Endometrium (tissue), 2 donors: ENCODE measurements around the gene SLC39A13.

Experiments used
- FAIRE-seq: peaks from 2 replicates; lab custom pipeline; 2012; peaks lifted over from hg19 to GRCh38; lab: Jason Lieb, UNC
- donor health status: control.
- donor health status: control.

The SLC39A13 gene

DNA sequence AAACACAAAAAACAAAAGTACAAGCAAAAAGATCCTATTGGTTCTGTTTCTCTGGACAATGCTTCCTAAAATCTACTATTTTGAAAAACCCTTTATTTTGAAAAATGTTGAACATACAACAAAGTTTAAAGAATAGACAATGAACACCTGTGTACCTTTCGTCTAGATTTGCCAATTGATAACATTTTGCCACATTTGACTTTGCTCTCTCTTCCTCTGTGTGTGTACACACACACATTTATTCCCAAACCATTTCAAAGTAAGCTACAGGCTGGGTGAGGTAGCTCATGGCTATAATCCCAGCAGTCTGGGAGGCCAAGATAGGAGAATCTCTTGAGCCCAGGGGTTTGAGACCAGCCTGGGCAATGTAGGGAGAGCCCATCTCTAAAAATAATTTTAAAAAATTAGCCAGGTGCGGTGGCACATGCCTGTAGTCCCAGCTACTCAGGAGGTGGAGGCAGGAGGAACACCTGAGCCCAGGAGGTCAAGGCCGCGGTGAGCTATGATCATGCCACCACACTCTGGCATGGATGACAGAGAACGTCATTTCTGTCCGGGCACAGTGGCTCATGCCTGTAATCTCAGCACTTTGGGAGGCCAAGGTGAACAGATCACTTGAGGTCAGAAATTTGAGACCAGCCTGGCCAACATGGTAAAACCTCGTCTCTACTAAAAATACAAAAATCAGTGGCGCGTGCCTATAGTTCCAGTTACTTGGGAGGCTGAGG lies 23.1 kb downstream of the SLC39A13 start:
- no peak for FAIRE-seq

DNA sequence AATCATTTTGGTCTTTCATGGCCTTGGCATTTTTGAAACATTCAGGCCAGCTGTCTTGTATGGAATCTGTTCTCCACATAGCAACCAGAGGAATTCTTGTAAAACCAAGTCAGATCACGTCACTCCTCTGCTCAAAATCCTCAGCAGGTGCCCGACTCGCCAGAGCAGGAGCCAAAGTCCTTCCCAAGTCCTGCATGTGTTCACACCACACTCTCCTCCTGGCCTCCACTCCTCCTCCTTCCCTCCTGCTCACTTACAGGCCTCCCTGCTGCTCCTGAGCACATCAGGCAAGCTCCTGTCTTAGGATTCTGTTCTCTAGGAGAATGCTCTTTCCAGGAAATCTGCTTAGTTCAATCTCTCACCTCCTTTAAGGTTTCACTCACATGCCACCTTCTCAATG lies 24.8 kb downstream of the SLC39A13 start:
- no peak for FAIRE-seq

GRCh38 chr11:47434011-47434786 lies 25.8 kb downstream of the SLC39A13 start:
- FAIRE-seq = no peak

- FAIRE-seq = no peak
Measured at GRCh38 chr11:47435687-47436086, 27.3 kb downstream of the SLC39A13 start.

DNA sequence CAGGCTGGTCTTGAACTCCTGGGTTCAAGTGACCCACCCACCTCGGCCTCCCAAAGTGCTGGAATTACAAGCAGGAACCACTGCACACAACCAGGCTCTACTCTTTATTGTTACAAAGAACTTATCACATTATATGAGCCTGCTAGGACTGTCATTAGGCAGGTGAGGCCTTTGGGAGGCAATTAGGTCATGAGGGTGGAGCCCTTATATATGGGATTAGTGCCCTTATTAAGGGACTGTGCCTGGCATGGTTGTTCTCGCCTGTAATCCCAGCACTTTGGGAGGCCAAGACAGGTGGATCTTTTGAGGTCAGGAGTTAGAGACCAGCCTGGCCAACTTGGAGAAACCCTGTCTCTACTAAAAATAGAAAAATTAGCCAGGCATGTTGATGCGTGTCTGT lies 28.3 kb downstream of the SLC39A13 start:
- no peak for FAIRE-seq

DNA sequence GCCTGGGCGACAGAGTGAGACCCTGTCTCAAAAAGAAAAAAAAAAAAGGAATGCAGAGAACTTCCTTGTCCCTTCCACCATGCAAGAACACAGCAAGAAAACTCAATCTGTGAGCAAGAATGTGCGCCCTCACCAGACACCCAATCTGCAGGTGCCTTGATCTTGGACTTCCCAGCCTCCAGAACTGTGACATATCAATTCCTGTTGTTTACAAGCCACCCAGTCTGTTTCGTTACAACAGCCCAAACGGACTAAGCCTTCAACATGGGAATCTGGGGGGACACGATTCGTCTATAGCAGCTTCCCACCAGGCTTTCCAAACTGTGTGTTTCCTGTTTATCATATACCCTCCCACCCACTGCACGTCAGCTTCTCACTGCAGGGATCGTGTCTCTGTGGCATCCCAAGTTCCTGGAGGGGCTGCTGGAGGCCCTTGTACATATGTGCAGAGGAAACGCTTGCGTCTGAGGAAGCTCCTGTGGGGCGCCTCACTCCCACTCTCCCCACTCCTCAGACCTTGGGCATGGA lies 28.9 kb downstream of the SLC39A13 start:
- FAIRE-seq = no peak

DNA sequence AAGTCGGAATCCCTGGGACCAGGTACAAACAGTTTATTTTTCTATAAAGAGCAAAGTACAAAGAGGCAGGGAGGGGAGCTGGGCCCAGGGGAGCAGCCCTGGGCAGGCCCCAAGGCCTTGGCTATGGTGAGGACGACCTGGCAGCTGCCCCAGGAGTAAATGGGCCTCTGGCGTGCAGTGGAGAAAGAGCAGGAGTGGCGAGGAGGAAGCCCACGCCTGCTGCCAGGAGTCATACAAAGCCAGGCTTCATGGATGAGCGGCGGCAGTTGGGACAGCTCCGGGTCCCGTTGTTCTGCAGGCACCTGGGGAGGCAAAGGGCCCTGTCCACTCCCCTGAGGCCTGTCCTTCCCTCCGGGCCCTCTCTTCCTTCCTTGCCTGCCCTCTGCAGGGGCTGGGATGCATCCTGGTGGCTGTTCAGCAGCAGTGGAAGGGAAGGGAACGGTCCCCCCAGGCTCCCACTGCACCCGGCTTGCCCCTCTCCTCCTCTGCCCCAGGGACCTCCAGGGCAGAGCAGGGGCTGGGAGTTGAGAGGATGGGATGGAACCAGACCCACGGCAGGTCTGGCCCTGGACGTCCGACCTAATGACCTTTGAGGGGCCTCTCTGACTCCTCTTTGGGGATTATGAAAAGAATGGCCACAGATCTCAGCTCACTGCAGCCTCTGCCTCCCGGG lies 29.5 kb downstream of the SLC39A13 start:
- no peak for FAIRE-seq

DNA sequence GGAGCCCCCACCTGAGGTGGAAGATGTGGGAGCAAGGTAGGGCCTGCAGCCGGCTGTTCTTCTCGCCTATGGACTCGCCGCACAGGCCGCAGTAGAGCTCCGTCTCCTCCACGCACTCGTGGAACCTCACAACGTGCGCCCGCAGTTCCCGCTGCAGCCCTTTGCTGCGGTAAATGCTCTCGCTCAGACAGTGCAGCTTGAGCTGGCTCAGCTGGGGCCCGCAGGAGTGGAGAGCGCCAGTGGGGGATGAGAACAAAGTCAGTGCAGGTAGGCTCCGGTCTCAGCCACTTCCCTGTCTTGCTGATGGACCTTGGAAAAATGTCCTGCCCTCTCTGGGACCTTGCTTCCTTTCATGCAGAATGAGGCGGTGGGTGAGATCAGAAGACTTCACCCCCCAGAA lies 30.3 kb downstream of the SLC39A13 start:
- FAIRE-seq = no peak

- no peak for FAIRE-seq
Measured at GRCh38 chr11:47440054-47440476, 31.7 kb downstream of the SLC39A13 start.

DNA sequence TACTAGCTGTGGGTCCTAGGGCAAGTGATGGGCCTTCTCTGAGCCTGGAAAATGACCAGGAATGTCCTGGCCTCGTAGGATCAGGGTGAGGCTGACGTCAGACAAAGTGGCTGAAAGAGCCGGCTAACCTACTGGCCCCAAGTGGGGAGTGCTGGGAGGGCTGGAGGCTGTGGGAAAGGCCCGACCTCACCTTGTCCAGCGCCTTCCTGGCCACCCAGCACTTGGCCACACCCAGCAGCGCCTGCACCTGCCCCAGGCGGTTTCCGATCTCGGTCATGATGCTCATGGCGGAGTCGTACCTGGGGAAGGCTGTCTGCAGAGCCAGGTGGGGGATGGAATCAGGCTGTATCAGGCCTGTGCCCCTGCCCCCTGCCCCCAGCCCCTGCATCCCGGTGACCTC lies 33.0 kb downstream of the SLC39A13 start:
- FAIRE-seq = no peak

DNA sequence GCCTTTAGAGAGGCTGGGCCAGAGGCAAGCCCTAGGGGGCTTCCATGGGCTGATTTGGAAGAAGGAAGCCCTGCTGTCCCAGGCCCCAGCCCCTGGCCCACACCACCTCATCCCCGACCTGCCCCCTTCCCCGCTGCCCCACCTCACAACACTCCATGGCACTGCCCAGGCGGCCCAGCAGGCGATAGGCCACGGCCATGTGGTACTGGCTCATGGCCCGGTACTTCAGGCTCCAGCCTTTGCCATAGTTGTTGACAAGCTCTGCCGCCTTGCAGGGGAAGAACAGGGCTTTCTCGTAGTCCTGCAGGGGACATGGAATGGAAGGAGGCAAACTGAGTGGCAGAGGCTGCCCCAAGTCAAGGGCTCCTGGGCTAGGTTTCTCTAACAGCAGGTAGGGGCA lies 34.1 kb downstream of the SLC39A13 start:
- no peak for FAIRE-seq

- no peak for FAIRE-seq
Measured at GRCh38 chr11:47443028-47443700, 34.8 kb downstream of the SLC39A13 start.

DNA sequence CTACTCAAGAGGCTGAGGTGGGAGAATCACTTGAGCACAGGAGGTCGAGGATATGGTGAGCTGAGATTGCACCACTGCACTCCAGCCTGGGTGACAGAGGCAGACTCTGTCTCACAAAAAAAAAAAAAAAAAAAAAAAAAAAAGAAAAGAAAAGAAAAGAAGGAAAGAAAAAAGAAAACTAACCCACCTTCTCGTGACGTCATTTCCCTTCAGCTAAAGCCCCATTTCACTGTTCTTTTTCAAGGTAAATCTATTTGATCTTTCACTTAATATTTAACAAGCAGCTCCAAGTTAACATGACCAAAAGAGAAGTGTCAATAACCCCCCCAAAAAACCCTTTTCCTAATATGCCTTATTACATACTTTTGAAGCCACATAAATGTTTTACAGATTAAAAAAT lies 35.4 kb downstream of the SLC39A13 start:
- FAIRE-seq = no peak

- no peak for FAIRE-seq
Measured at GRCh38 chr11:47445840-47446239, 37.5 kb downstream of the SLC39A13 start.

DNA sequence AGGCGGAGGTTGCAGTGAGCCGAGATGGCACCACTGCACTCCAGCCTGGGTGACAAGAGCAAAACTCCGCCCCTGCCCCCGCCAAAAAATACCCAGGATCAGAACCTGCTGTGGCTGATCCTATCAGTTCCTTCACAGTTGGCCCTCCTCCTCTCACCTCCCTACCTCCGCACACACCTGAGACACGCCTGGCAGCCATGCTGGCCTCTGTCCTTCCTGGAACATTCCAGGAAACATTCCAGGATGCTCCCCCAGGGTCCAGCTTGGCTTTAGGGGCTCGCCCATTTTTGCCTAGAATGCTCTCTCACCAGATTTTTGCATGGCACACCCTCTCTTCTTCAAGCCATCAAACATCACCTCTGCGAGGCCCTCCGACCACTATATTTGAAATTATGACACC lies 38.4 kb downstream of the SLC39A13 start:
- FAIRE-seq = no peak

DNA sequence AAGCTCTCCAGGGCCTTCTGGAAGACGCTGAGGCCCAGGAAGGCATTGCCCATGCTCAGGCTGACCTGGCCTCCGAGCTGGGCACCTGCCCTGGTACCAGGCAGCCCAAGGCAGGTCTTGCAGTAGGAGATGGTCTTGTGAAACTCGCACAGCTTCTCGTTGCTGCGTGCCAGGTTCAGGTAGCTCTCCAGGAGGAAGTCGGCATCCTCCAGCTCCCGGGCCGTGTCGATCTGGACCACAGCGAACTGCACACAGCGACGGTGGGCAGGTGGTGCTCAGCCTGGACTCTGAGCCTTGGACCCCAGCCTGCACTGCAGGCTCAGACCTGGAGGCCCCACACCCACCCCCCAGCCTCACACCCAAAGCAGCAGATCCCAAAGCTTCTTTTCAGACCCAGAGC lies 39.5 kb downstream of the SLC39A13 start:
- no peak for FAIRE-seq

DNA sequence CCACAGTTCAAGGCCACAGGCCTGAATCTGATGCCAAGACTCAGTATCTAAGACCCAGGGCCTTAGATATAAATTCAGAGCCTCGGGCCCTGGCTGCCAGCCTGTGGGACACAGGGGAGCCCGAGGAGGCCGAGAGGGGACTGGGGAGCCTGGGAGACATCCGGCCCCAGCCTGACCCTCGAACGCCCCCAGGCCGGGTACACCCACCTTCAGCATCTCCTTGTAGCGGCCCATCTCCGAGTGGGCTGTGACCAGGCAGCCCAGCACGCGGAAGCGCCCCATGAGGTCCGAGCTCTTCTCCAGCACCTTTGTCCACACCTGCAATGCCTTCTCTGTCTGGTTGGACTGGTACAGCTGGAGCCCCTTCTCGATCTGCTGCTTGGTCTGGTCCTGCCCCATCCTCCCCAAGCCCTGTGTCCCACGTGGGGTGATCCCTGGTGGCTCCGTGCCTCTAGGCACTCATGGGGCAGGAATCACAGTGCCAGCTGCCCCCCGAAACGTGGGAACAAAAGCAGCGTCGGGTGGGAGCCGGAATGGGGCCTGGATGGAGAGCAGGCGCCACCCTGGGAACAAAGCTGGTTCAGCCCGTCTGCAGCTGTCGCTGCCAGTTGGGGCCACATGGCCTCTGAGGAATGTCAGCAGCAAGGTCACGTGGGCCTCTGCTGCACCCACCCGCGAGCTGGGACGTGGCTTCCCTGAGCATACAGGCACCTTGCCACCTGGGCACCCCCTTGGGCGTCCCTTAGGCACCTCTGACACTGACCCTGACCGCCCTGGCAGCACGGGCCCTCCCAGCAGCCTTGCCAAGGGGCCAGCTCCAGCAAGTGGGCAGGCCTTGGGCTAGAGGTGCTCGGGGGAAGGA lies 40.4 kb downstream of the SLC39A13 start, which contains the start of gene RAPSN:
TSS of gene RAPSN (minus strand) at position 571 of the 862 bp plus-strand sequence. CDS start at position 399, 172 bp downstream.
- no peak for FAIRE-seq

DNA sequence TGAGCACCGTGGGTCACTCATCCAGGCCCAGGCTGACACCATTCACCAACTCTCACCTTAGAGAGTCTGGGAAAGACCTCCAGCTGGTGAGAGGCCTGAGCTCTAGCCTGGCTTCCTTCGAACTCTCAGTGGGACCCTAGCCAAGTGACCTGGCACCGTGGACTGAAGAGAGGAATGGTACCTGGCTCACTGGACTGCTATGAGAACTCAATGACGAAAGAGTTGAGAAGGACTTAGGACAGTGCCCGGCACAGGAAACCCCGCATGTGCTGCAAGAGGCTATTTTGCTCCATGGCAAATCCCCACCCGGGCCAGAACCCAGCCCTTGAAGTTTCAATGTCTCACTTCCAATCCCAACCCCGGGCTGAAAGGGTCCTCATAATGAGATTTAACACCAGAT lies 41.2 kb downstream of the SLC39A13 start:
- no peak for FAIRE-seq

- no peak for FAIRE-seq
Measured at GRCh38 chr11:47451436-47451835, 43.0 kb downstream of the SLC39A13 start.

DNA sequence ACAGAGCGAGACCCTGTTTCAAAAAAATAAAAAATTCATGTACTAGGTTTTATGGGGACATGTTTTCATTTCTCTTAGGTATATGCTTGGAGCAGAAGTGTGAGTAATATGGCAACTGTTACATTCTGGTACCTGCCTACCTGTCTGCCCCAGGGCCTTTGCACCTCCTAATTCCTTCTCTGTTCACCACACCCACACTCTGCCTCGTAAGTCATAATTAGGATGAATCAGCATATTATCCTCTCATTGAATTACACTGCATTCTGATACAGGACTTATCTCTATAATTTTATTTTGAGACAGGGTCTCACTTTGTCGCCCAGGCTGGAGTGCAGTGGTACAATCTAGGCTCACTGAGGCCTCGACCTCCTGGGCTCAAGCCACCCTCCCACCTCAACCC lies 43.6 kb downstream of the SLC39A13 start:
- FAIRE-seq = no peak

DNA sequence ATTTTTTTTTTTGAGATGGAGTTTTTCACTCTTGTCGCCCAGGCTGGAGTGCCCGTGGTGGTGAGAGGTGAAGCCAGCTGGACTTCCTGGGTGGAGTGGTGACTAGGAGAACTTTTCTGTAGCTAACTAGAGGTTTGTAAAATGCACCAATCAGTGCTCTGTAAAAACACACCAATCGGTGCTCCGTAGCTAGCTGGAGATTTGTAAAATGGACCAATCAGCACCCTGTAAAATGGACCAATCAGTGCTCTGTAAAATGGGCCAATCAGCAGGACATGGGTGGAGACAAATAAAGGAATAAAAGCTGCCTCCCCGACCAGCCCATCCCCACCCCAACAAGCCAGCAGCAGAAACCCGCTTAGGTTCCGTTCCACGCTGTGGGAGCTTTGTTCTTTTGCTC lies 45.0 kb downstream of the SLC39A13 start:
- FAIRE-seq = no peak
